Fibroblast of peridontal ligament (primary cell): ENCODE results near the gene AP2A2.

Experiments used
- DNase-seq: peaks from one replicate; pipeline ENCODE4 v3.0.0-alpha.2; 2010; ENCODE audit errors: extremely low read depth

Gene AP2A2

GRCh38 chr11:1041936-1042608 is 116.4 kb downstream of the AP2A2 start:
- DNase-seq = no peak

DNA sequence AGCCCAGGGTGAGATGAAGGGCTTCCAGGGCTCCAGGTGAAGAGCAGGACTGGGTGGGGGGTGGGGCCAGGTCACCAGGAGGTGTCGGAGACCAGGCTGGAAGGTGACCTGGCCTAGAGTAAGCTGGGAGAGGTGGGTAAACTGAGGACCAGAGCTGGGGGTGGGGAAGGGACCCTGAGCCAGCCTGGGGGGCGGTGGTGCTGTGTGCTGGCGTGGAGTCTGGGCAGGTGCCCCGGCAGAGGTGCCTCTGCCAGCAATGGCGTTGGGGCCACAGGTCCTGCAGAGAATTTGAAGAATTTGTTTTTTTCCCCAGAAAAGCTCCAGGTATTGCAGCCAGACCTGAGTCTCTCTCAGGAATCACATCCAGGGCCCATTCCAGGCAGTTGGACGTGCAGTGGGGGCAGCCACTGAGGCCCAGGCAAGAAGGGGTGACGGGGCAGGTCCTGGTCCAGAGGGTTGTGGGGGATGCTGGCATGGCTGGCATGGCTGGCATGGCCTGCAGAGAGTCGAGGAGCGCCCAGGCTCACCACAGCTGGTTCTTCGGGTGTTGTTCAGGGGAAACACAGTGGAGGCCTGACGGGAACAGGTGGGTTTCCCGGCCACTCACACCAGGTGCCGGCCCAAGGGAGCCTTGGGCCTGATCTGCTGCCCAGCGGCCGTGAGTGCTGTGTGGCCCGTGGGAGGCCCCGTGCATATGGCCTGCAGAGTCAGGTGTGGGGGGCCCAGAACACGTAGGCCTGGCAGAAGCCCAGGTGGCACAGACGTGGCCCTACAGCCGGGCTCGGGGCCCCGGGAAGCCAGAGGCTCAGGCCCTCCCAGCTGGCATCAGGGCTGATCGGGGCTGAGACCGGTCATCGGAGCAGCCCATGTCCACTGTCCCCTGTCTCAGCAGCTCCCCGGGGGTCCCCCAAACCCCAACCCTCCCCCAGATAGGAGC is 117.2 kb downstream of the AP2A2 start:
- DNase-seq = no peak

DNA sequence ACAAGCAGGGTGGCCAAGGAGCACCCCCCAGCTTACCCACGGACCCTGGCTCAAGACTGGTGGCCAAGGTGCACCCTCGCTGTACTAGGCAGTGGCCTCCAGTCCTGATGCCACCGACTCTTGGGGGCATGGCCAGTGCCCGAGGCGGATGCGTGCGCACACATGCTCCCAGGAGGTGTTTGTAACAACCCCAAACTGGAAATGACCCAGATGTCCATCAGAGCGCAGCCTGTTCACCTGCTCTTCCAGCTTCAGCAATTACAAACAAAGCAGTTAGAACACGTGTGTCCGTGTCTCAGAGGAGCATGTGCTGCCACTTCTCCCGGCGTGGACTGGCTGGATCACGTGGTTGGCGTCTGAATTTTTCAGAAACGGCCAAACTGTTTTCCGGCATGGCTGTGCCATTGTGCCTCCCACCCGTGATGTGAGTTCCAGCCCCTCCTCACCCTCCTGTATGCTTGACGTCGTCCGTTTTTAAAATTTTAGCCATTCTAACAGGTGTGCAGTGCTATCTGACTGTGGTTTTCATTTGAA is 118.0 kb downstream of the AP2A2 start:
- no peak for DNase-seq

DNA sequence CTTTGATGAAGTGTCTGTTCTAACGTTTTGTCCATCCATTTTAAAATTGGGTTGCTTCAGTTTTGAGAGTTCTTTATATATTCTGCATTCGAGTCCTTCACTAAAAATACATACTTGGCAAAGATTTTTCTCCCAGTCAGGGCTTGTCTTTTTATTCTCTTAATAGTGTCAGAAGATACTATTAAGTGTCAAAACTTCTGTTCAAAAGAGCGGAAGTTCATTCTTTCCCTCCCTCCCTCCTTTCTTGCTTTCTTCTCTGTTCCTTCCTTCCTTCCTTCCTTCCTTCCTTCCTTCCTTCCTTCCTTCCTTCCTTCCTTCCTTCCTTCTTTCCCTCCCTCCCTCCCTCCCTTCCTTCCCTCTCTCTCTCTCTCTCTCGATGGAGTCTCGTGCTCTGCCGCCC is 118.5 kb downstream of the AP2A2 start:
- DNase-seq = no peak

GRCh38 chr11:1047595-1048156 is 122.0 kb downstream of the AP2A2 start:
- DNase-seq = no peak

- DNase-seq = no peak
These were observed 122.9 kb downstream of the AP2A2 start for GRCh38 chr11:1048375-1049070.

DNA sequence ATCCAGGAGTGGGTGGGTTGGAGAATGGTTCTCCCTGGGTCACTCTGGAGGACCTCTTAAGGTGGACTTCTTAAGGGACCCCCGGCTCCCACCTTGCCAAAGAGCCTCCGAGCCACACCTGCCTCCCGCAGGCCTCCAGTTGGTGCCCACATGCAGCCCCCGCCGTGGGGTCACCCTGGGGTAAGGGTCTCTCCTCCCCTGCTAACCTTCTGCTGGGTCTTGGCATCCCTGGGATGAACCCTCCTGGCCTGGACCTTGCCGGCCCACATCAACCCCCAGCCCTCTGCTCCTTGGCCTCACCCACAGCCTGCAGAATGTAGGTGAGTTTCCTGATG is 123.4 kb downstream of the AP2A2 start:
- no peak for DNase-seq

DNA sequence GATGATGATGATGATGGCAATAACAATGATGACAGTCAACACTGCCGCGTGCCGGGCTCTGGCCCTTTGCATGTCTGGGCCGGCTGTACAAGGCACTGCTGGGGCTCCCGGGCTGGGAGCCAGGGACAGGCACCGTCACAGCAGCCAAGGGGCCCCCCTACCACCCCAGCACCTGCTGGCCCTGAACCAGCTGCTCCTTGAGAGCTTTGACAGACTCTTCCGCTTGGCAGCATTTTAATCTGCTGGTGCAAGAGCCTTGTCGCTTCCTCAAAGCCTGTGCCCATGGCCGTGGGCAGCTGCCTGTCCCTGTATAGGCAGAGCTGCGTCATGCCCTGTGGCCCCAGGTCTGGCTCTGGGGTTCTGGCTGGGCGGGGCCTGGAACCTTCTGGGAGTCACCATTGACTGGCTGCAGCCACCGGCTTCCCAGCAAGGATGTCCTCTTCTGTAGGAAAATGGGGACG is 123.8 kb downstream of the AP2A2 start:
- no peak for DNase-seq

DNA sequence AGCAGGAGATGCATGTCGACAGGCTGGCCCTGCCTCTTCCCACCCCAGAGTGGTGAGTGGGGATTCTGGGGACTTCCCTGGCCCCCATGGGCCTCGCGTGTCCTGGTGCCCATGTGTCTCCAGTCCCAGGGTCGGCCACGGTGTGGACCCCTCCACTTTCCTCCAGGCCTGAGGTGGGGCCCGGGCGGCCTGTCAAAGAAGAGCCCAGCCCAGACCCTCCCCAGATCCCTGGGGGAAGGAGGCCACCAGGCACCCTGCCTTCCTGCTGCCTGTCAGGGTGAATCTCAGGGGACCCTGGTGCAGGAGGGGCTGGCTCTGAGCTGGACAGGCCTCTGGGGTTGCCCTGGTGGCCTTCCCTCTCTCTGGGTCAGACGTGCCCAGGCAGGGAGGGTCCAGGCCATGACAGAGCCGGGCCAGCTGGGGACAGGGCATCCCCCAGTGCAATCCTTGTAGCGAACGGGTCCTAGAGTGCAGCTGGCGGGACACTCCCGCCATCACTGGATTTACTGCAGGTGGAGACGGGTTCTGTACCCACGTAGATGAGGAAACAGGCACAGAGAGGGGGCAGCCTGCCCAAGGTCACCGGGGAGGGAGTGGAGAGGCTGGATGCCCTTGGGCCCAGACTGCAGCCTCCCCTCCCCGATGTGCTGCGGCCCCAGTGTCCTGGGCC is 124.4 kb downstream of the AP2A2 start:
- DNase-seq = no peak

DNA sequence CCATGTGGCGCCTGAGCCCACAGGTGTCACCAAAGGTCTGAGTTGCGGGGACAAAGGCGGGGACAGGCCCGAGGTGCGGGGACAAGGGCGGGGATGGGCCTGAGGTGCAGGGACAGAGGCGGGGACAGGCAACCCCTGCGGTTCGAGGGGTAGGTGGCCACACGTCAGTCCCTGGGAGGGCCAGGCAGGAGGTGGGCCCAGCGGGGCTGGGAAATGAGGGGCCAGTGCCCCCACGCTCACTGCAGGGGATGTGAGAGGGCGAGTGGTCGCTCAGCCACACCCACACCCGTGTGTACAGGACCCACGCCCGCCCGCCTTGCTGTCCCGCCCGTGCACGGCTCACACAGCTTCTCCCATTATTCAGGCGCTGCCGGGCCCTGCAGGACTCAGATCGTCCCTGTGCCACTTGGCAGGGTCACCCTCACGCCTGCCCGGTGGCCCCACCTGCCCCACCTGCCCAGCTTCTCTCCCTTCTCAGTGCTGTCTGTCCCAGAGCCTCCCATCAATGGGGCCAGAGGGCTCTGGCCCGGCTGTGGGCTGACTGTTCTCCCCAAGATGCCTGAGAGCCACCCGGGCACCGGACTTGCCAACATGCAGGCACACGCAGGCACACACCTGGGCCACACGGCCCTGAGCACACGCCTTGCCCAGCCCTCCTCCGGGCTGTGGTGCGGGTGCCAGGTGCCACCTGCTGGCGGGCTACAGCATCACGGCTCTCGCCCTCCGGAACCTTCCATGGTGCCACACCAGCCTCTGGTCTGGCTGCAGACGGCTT is 125.1 kb downstream of the AP2A2 start:
- peak; percentile 41 for DNase-seq

- no peak for DNase-seq
These were observed 125.9 kb downstream of the AP2A2 start for GRCh38 chr11:1051356-1052132.

GRCh38 chr11:1052133-1053011 is 126.7 kb downstream of the AP2A2 start:
- DNase-seq = no peak

DNA sequence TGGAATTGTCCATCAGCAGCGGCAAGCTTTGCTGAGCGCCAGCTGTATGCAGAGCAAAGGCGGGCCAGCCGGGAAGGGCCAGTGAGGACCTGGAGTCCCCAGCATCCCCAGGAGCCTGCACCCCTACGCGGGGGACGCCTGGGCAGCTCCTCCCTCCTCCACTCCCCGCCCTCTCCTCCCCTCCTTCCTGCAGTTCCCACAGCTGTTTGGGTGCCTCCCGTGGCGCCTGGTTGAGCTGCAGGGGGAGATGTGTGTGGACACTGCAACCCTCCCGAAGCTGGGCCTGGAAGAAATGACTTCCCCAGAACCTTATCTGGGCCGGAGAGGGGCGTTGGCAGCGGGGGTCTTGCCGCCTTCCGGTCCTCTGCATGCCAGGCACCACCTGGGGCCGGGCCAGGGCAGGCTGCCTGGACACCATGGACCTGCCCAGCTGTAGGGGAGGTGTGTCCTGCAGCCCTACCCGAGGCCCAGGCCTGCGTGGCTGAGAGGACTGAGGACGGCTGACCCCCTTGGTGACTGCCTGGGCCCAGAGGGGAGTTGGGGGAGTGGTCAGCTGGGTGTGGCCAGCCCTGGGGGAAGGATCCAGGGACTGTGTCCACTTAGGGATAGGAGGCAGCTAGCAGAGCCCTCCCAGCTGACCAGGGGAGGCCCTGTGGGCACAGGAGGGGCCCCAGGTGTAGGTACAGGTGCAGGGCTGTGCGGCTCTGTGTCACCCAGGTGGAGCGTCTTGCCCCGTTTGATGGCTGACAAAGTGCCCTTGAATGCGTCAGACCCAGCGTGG is 127.6 kb downstream of the AP2A2 start:
- DNase-seq = no peak

DNA sequence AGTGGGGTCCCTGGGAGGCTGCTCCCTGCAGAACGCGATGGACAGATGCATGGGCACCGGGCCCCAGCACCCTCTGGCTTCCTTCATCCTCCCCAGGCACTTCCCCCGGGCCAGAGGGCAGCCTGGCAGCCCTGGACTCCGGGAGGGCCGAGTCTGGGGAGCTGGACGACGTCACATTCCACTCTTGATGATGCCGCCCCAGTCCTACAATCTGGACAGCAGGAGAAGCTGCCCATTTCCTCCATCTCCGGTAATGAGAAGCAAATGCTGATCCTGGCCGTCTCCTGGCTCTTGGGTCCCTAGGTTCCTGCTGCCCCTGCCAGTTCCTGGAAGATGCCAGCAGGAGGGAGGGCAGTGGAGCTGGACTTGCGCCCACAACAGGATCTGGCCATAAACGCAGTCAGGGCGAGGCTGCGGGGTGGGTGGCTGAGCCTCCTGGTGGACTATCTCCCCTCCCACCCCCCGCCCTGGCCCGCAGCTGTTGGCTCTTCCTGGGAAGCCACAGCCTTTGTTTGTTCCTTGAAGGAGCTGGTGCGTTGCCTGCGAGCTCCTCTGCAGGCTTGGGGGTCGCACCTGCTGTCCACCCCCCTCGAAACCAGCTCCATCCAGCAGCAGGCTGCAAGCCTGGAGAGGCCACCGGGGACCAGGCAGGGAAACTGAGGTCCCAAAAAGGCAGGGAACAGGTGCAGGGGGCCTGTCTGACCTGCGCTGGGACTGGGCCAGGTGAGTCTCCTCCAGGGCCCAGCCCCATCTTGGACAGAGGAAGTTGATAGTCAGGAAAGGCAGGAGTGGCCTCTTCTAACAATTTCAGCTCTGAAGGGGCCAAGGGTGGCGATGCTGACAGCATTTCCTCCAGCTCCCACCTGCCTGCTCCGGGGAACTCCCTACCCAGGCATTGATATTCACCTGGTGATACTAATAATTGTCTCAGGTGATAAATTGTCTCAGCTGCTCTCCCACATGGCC is 128.8 kb downstream of the AP2A2 start:
- peak; percentile 70 for DNase-seq

DNA sequence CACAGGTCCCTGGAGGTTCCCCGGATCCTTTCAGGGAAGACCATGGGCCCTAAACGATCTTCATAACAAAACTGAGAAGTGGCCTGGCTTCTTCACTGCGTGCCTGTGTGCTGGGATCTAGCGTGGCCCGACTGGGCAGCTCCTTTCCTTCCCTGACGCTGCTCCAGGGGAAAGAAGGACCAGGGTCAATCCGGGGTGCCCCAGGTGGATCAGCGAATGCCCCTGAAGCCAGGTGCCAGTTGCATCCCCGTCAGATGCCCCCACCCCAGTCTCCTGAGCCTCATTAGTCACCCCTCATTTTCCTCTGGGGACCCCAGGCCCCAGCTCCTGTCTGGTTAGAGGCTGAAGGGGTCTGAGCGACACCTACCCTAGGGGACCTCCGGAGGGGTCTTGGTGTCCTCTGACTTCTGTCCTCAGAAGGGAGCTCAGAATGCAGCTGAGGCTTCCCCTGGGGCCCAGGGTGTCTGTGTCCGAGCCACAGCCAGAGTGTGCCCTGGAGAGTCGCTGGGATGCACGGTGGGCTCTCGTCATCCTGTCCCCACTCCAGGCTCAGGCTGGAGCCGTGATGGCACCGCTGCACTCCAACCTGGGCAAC is 129.5 kb downstream of the AP2A2 start:
- DNase-seq = no peak

GRCh38 chr11:1055990-1056771 is 130.5 kb downstream of the AP2A2 start:
- no peak for DNase-seq
